Gastroesophageal sphincter (tissue), 4 donors: ENCODE data around the gene FGGY. TPM values are rescaled to one million over a fixed set of nuclear protein-coding genes. Genes with fewer than 3 reads are reported as not detected.

Source experiments
- ATAC-seq: fragments of 150-250 bp; one replicate; pipeline ENCODE4 v1.9.1; 2016; ENCODE audit warnings: mild to moderate bottlenecking, moderate library complexity
- H3K27ac ChIP-seq, 4 donors: fragments of 200-600 bp; sonication (generic) in 3 of 4; 1 replicate in 3 of 4; 2 replicates in 1 of 4; pipeline ENCODE4 v1.5.1; 2016 to 2019
- H3K27me3 ChIP-seq: fragments of 200-600 bp; sonication (generic); one replicate; pipeline ENCODE4 v1.5.1; 2019
- H3K36me3 ChIP-seq, 2 donors: fragments of 200-600 bp; sonication (generic); one replicate each; pipeline ENCODE4 v1.5.1; 2019; ENCODE audit warnings: control low read depth in 1 of 2
- H3K4me1 ChIP-seq, 3 donors: fragments of 200-600 bp; sonication (generic); 1 replicate in 2 of 3; 2 replicates in 1 of 3; pipeline ENCODE4 v1.5.1; 2016 to 2019; ENCODE audit warnings: control low read depth in 2 of 3
- H3K4me3 ChIP-seq, 2 donors: fragments of 200-600 bp; sonication (generic); one replicate each; pipeline ENCODE4 v1.5.1; 2019; ENCODE audit warnings: mild to moderate bottlenecking in 1 of 2, moderate library complexity in 1 of 2
- H3K9me3 ChIP-seq, 3 donors: fragments of 200-600 bp; sonication (generic); one replicate each; pipeline ENCODE4 v1.5.1; 2017 to 2019; ENCODE audit warnings: control low read depth in 2 of 3
- CTCF ChIP-seq, 4 experiments: fragments of 200-600 bp in 2 of 4; fragments of 450-650 bp in 2 of 4; sonication (generic) in 1 of 4; IDR thresholded peaks; one replicate each; pipeline ENCODE4 v1.5.1; 2017 to 2019; ENCODE audit warnings: antibody characterized with exemption in 4 of 4, mild to moderate bottlenecking in 2 of 4, moderate library complexity in 2 of 4
- EP300 ChIP-seq: sonication (generic); formaldehyde crosslinking; IDR thresholded peaks from one replicate; pipeline ENCODE4 v1.6.1; 2017; ENCODE audit warnings: antibody characterized with exemption, mild to moderate bottlenecking
- POLR2A ChIP-seq, 2 donors: fragments of 450-650 bp; IDR thresholded peaks; one replicate each; pipeline ENCODE4 v1.6.1; 2017; ENCODE audit warnings: antibody characterized with exemption in 2 of 2, mild to moderate bottlenecking in 2 of 2, moderate library complexity in 1 of 2
- POLR2AphosphoS5 ChIP-seq: sonication (generic); formaldehyde crosslinking; IDR thresholded peaks from one replicate; pipeline ENCODE4 v1.6.1; 2017; ENCODE audit warnings: antibody characterized with exemption
- WGBS, 2 donors: methylation state at CpG; one replicate each; pipeline ENCODE4 v1.1.5; 2018; ENCODE audit warnings: low coverage in 1 of 2; 5-methylcytosine and 5-hydroxymethylcytosine counted together
- total RNA-seq, 4 donors: library from RNA; depleted of rRNA; stranded (reverse); fragments of >200 nt; gene quantifications; one replicate each; pipeline ENCODE4 v1.1.0, GENCODE V29; 2016

Gene FGGY
- total RNA-seq, 4 donors from 2014 or later: 19.0 to 29.6 (median 25.2) TPM

- Histone ChIP-seq H3K27me3 (no peaks in the 10 kb centered on the region), H3K36me3 (no peaks in the 10 kb centered on the region), H3K4me3 (no peak overlapping the region), H3K27ac (no peak overlapping the region), H3K4me1 (peaks cover 0 to 1% (median 0%) of the 10 kb centered on the region in 3 donors), H3K9me3 (no peaks in the 10 kb centered on the region)
- TF ChIP-seq CTCF (IDR thresholded peaks at IDR 0.05) (no peak), POLR2AphosphoS5 (no peak)
- WGBS, 2 donors: 68 to 92% methylated on average over 2 of the region's 2 CpGs
- no peak for ATAC-seq
Observed at GRCh38 chr1:59478822-59479221, 181.9 kb downstream of the FGGY start.

- Histone ChIP-seq H3K27me3 (no peaks in the 10 kb centered on the region), H3K4me3 (no peak overlapping the region), H3K36me3 (no peaks in the 10 kb centered on the region), H3K27ac (no peak overlapping the region), H3K4me1 (peaks cover 0 to 8% (median 0%) of the 10 kb centered on the region in 3 donors), H3K9me3 (no peaks in the 10 kb centered on the region)
- 90 to 98% methylated on average over 4 to 6 of the region's 7 CpGs for WGBS, 2 donors
- no peak for ATAC-seq
- no peak for TF ChIP-seq POLR2A (IDR thresholded peaks at IDR 0.05)
- TF ChIP-seq POLR2AphosphoS5: no peak
- no peak for TF ChIP-seq EP300
- no peak for TF ChIP-seq CTCF (IDR thresholded peaks at IDR 0.05)
Observed at GRCh38 chr1:59480188-59480888, 183.4 kb downstream of the FGGY start.

- Histone ChIP-seq H3K27ac (no peak overlapping the region), H3K4me3 (no peak overlapping the region), H3K27me3 (no peaks in the 10 kb centered on the region), H3K9me3 (no peaks in the 10 kb centered on the region), H3K4me1 (peaks cover 0 to 8% (median 0%) of the 10 kb centered on the region in 3 donors), H3K36me3 (no peaks in the 10 kb centered on the region)
- TF ChIP-seq POLR2A (IDR thresholded peaks at IDR 0.05) (no peak), EP300 (no peak), CTCF (IDR thresholded peaks at IDR 0.05) (no peak), POLR2AphosphoS5 (no peak)
- no peak for ATAC-seq
- 49 to 96% methylated on average over 2 to 3 of the region's 3 CpGs for WGBS, 2 donors
Observed at GRCh38 chr1:59481881-59482505, 185.1 kb downstream of the FGGY start.

- H3K27ac ChIP-seq: no peak overlapping the region
- no peaks in the 10 kb centered on the region for H3K27me3 ChIP-seq
- H3K9me3 ChIP-seq: no peaks in the 10 kb centered on the region
- ATAC-seq: no peak
- H3K4me1 ChIP-seq: peaks cover 0 to 8% (median 0%) of the 10 kb centered on the region in 3 donors
- 100% methylated on average over 1 of the region's 1 CpG; no CpG with 5 or more reads in 1 of the 2 donors for WGBS, 2 donors
- no peak overlapping the region for H3K4me3 ChIP-seq
- no peak for TF ChIP-seq POLR2AphosphoS5
- TF ChIP-seq POLR2A (IDR thresholded peaks at IDR 0.05): no peak
- TF ChIP-seq EP300: no peak
- no peak for TF ChIP-seq CTCF (IDR thresholded peaks at IDR 0.05)
- H3K36me3 ChIP-seq: no peaks in the 10 kb centered on the region
Observed at GRCh38 chr1:59482986-59483385, 186.1 kb downstream of the FGGY start.

GRCh38 chr1:59484096-59484495 is 187.2 kb downstream of the FGGY start:
- Histone ChIP-seq H3K27me3 (no peaks in the 10 kb centered on the region), H3K4me3 (no peak overlapping the region), H3K4me1 (peaks cover 0 to 8% (median 0%) of the 10 kb centered on the region in 3 donors), H3K9me3 (no peaks in the 10 kb centered on the region), H3K36me3 (no peaks in the 10 kb centered on the region), H3K27ac (no peak overlapping the region)
- no peak for TF ChIP-seq POLR2A (IDR thresholded peaks at IDR 0.05)
- peak; percentile 77 for TF ChIP-seq POLR2AphosphoS5
- no peak for TF ChIP-seq CTCF (IDR thresholded peaks at IDR 0.05)
- TF ChIP-seq EP300: no peak
- peak; percentile 74 for ATAC-seq
- 20 to 33% methylated on average over 1 of the region's 1 CpG for WGBS, 2 donors
